GM19452 (cell line): Measurements from ENCODE around the gene NCAN.
A peak's percentile ranks its signal among the peaks of the same experiment; 100 is the strongest.
"Not testable (repeated sequence)": the region's sequence is repeated elsewhere in the genome, so short reads cannot be mapped to it uniquely, and the experiment has no call there.

ENCODE experiments used
- ATAC-seq: cut with Tn5 transposase; IDR thresholded peaks from one replicate; pipeline ENCODE4 v1.9.1; 2021; ENCODE audit not compliant: unreplicated experiment

NCAN gene

GRCh38 chr19:19192910-19193423 is 18.8 kb upstream of the NCAN start:
- no peak for ATAC-seq

GRCh38 chr19:19193926-19194325 is 17.8 kb upstream of the NCAN start:
- ATAC-seq: no peak

DNA sequence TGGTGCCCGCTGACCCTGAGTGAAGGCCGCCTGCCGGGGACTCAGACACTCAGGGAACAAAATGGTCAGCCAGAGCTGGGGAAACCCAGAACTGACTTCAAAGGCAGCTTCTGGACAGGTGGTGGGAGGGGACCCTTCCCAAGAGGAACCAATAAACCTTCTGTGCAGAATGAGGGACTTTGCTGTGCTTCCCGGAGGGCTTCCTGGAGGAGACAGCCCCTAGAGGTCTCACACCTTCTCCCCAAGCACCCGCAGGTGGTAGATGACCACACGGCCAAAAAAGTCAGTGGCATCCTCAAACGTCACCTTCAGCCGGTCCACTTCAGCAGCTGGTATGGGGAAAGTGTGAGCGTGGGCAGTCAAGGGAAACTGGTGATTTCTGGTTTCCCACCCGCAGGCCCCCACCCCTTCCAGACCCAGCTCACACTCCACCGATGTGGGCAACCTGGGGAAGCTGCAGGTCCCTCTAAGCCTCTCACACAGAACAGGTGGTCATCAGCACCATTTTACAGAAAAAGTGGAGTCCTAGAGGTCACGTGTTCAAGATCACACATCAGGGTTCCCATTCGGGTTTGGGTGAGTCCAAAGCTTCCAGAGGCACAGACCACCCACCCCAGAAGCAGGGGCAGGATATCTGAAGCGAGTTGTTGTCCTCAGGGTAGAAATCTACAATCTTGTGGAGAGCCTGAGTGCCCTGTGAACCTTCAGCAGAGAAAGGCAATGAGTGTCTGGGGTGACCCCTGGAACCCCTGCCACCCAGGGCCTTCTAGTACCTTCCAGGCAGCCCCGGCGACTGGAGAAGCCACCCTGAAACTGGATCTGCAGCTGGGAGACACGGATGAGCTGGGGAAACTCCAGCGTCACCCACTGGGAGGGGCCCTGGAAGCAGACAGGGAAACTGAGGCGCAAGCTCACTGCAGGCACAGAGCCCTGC is 9.8 kb upstream of the NCAN start:
- ATAC-seq: no peak

DNA sequence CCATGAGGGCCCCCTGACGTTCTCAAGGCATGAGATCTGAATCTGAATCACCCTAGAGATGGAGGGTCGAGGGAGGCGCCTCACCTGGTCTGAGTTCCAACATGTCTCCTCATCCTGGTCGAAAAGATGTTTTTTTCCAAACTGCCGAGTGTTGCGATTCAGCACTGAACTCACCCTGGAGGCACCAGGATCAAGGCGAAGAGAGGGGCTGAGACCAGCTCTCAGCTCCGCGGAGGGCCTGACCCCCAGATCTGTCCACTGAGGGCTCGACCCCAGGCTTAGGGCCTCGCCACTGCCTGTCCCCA is 9.1 kb upstream of the NCAN start:
- no peak for ATAC-seq

DNA sequence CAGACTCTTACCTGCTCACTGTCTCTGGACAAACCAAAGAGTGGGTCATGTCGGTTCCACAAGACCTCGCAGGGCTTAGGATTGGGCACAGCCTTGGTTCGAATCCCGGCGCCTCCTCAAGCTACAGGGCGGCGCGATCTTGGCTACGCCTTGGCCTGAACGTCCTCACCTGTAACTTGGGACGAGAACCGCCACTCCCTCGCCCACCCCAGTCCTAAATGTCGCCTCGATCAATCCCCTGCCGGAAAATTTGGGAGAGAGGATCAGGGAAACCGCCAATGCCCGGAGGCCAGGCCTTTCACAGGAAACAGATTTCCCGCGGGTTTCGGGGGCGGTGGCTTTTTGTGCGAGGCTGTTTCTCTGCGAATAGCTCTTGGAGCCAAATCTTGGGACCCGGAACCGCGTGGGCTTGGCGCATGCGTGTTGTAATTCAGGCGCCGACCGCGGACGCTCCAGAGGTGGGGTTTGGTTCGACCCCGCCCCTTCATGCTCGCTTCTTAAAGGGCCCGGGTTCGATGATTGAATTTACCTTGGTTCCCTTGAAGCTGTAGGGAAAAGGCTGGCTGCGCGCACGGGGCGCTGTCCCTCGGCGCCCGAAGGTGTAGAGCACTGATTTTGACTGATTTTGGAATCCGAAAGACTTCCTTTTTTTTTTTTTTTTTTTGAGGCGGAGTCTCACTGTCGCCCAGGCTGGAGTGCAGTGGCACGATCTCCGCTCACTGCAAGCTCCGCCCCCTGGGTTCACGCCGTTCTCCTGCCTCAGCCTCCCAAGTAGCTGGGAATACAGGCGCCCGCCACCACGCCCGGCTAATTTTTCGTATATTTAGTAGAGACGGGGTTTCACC is 8.5 kb upstream of the NCAN start, which contains the start of gene NR2C2AP:
TSS of gene NR2C2AP (minus strand) at position 403 of the 845 bp plus-strand sequence. CDS start at position 49, 354 bp downstream.
- ATAC-seq: peak; percentile 69

GRCh38 chr19:19204181-19204580 is 7.6 kb upstream of the NCAN start:
- ATAC-seq: no peak

DNA sequence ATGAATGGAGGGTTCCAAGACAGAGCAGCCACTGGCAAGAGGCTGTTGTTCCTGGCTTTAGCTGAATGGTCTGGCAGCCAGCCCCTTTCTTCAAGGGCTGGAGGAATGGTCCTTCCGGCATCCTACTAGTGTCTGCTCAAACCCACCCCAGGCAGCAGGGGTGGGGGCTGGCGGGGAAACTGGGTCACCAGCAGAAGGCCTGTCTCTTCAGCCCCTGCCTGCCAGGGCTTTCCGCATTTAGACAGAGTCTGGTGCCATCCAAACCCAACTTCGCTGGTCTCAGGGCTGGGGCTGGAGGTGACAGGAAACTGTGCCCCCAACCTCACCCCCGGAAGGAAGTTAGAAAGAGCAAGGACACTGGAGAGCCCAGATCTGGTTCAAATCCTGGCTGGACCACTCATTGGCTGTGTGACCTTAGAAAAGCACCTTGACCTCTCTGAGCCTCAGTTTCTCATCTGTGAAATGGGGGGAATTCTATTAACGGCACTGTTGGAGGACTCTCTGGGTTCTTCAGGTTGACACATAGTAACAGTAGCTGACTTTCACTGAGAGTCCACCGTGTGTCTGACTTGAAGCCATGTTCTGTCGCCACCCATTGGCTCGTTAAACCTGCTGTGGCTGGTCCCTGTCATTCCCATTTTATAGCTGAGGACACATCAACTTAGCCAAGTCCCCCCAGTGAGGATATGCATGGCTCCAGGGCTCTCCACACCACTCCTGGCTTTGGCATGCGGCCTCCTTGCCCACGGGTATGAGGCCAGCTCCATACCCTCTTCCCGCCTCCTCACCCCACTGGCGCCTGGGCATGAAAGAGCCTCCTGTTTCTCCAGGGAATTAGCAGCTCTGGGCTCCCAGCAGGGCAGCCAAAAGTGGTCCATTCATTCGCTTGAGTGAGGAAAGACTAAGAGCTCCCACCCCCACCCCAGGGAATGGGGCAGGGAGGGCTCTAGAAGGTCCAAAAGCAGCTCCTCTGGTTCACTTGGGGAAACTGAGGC is 6.0 kb upstream of the NCAN start:
- ATAC-seq: no peak

DNA sequence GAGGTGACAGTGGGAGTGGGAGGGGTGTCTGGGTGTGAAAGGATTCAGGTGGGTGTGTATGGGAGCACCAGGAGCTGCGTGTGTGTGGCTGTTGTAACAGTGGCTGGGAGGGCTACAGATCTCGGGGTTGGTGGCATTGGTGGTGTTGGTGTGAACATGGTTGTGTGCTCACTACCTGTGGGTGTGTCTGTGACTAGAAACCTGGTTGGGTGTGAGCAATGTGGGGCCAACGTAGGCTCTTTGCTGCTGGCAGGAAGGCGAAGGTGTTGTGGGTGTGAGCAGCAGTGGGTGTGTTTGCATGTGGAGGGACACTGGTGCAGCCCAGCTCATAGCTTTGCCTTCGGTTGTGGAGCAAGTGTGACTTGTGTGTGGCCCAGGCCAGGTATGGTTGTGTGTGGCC is 4.8 kb upstream of the NCAN start:
- no peak for ATAC-seq

GRCh38 chr19:19207637-19208572 is 3.9 kb upstream of the NCAN start:
- no peak for ATAC-seq

DNA sequence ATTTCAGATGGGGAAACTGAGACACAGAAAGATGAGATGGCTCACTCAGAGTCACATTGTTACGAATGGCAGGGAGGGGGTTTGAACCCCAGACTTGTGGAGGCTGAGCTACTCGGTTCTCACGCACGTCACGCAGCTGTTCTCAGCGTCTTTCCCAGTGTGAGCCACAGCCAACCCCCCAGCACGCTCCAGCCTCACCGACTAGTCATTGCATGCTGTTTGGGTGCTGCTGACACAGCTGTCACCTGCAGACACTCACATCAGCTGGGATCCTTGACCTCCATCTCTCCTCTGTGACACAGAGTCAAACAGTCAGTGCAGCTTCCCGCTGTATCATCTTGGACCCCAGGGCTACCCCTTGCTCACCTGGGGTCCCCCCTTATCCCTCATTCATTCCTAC is 2.4 kb upstream of the NCAN start:
- ATAC-seq: no peak

DNA sequence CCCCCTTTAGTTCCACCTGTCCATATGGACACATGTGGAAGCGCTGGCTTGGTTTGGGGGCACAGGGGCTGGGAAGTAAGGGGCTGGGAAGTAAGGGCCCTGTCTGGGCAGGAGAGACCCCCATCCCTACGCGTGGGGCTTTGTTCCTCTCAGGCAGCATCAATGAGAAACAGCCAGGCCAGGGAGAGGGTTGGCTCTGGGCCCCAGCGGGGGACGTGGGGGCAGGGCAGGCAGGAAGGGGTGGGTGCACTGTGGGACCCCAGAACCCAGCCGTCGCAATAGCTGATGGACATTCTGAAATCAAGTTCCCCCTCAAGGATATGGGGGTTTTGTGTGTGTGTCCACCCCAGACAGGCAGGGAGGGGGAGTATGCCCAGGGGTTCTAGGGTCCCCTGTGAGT is 1.2 kb downstream of the NCAN start:
- no peak for ATAC-seq

- ATAC-seq: no peak
Measured at GRCh38 chr19:19213426-19214158, 1.8 kb downstream of the NCAN start.

DNA sequence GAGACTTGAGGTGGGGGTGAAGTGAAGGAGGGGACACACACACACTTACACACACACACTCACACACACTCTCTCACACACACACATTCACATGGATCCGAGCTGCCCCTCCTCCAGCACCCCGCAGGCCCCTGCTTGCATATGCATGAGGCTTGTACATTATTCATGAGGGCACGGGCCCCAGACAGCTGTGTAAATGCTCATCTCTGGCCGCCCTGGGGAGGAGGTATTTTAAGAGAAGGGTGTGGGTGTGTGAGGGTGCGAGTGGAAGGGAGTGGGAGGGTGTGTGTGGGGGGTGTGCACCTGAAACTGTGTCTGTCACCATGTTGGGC is 2.4 kb downstream of the NCAN start:
- no peak for ATAC-seq

DNA sequence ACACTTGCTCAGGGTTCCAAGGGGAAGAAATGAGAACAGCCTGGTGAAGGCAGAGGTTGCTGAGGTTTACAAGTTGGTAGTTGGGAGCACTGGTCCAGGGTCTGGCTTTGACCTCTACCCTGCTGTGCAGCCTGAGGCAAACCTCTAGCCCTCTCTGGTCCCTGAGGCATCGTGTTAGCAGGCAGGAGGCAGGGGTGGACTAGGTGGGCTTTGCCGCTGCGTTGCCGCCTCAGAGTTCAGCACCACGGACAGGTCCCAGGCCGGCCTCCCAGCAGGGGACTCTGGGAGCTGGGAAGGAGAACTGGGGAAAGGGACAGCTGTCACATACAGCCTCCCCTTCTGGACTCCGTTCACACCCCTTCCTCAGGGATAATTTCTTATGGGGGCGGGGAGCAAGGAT is 3.1 kb downstream of the NCAN start:
- ATAC-seq: no peak

- no peak for ATAC-seq
Measured at GRCh38 chr19:19215792-19216191, 4.0 kb downstream of the NCAN start.

GRCh38 chr19:19217099-19217498 is 5.3 kb downstream of the NCAN start:
- no peak for ATAC-seq

GRCh38 chr19:19218911-19219310 is 7.2 kb downstream of the NCAN start:
- no peak for ATAC-seq

DNA sequence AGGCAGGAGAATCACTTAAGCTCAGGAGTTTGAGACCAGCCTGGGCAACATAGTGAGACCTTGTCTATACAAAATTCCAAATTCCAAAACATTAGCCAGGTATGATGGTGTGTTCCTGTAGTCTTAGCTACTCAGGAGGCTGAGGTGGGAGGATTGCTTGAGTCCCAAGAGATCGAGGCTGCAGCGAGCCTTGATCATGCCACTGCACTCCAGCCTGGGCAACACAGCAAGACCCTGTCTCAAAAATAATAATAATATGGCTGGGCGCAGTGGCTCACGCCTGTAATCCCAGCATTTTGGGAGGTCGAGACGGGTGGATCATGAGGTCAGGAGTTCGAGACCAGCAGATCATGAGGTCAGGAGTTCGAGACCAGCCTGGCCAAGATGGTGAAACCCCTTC is 9.2 kb downstream of the NCAN start:
- ATAC-seq: not testable (repeated sequence)

GRCh38 chr19:19223060-19223459 is 11.3 kb downstream of the NCAN start:
- no peak for ATAC-seq
